PFSK-1 (cell line): ENCODE results near the gene NIBAN1.

Experiments used
- SIN3A ChIP-seq: IDR thresholded peaks from 2 replicates; pipeline ENCODE4 v1.6.1; 2012; ENCODE audit warnings: mild to moderate bottlenecking, low read length, moderate library complexity, borderline replicate concordance; ENCODE audit not compliant: insufficient read depth
- TAF1 ChIP-seq: IDR thresholded peaks from 2 replicates; pipeline ENCODE4 v1.6.1; 2012; ENCODE audit warnings: low read length, control low read depth, borderline replicate concordance; ENCODE audit not compliant: insufficient read depth

DNA sequence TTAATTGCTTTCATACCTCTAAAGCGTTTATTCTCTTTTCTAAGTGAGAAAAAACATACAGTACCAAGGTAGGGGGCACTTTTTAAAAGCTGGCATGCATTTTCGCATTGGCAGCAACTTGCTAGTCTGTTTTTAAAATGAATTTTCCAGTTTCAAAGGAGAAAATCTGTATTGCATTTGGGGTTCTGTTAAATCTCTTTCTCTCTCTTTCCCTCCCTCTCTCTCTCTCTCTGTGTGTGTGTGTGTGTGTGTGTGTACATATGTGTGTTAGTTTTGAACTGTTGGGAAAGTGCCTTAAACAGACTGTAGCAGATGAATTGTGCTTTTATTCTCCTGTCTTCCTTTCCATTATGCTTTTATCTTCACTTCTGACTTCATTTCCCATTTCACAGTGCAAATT lies 7.3 kb downstream of the NIBAN1 start:
- TF ChIP-seq SIN3A = no peak
- no peak for TF ChIP-seq TAF1
